Measurements from ENCODE around the gene GPR42. TPM values are rescaled to one million over a fixed set of nuclear protein-coding genes. Genes with fewer than 3 reads are reported as not detected.

GPR42 gene
- total RNA-seq, 1 experiment from 2014 or later: not detected

- no peak overlapping the region for H3K4me3 ChIP-seq (ENCODE audit: low read depth, low read length, poor library complexity, severe bottlenecking)
- POLR2A ChIA-PET (ENCODE audit: low non-redundant PET): no interaction called here
- H3K27ac ChIP-seq (ENCODE audit: low read depth, low read length, poor library complexity, severe bottlenecking): no peak overlapping the region
- CTCF ChIA-PET: no interaction called here
- intact Hi-C loops (cut with micrococcal nuclease; ENCODE audit: unreplicated experiment): no loop called here
- TF ChIP-seq CTCF (conservative IDR thresholded peaks at IDR 0.05; ENCODE audit: low read depth, low read length) (no peak), EZH2 (IDR thresholded peaks at IDR 0.05; ENCODE audit: borderline replicate concordance, low read depth, low read length, poor library complexity, severe bottlenecking) (no peak)
- no peak for DNase-seq (ENCODE audit: low spot score)
- H3K9me3 ChIP-seq (ENCODE audit: low read depth, low read length, poor library complexity, severe bottlenecking): peaks cover 16% of the 10 kb centered on the region
- H3K27me3 ChIP-seq (replicated peaks; ENCODE audit: insufficient read depth, low read depth, low read length, poor library complexity): peaks cover 5% of the 10 kb centered on the region
- BruUV-seq (replicated peaks): no TSS peak
- H3K36me3 ChIP-seq (ENCODE audit: insufficient read depth, low read length, poor library complexity, severe bottlenecking): no peaks in the 10 kb centered on the region
- H3K4me1 ChIP-seq (ENCODE audit: insufficient read depth, low read length, poor library complexity, severe bottlenecking): no peaks in the 10 kb centered on the region
These were observed 12.7 kb downstream of the GPR42 start for GRCh38 chr19:35383536-35383935.

GRCh38 chr19:35388277-35389054 lies 17.6 kb downstream of the GPR42 start:
- no TSS peak for BruUV-seq (replicated peaks)
- Histone ChIP-seq H3K36me3 (ENCODE audit: insufficient read depth, low read length, poor library complexity, severe bottlenecking) (no peaks in the 10 kb centered on the region), H3K4me3 (ENCODE audit: low read depth, low read length, poor library complexity, severe bottlenecking) (no peak overlapping the region), H3K4me1 (ENCODE audit: insufficient read depth, low read length, poor library complexity, severe bottlenecking) (no peaks in the 10 kb centered on the region), H3K27ac (ENCODE audit: low read depth, low read length, poor library complexity, severe bottlenecking) (no peak overlapping the region), H3K9me3 (ENCODE audit: low read depth, low read length, poor library complexity, severe bottlenecking) (peaks cover 16% of the 10 kb centered on the region), H3K27me3 (replicated peaks; ENCODE audit: insufficient read depth, low read depth, low read length, poor library complexity) (no peaks in the 10 kb centered on the region)
- no peak for DNase-seq (ENCODE audit: low spot score)
- ChIA-PET CTCF (no interaction called here), POLR2A (ENCODE audit: low non-redundant PET) (no interaction called here)
- intact Hi-C loops (cut with micrococcal nuclease; ENCODE audit: unreplicated experiment): no loop called here
- TF ChIP-seq EZH2 (IDR thresholded peaks at IDR 0.05; ENCODE audit: borderline replicate concordance, low read depth, low read length, poor library complexity, severe bottlenecking): no peak
- no peak for TF ChIP-seq CTCF (conservative IDR thresholded peaks at IDR 0.05; ENCODE audit: low read depth, low read length)

- intact Hi-C loops (cut with micrococcal nuclease; ENCODE audit: unreplicated experiment): no loop called here
- Histone ChIP-seq H3K4me1 (ENCODE audit: insufficient read depth, low read length, poor library complexity, severe bottlenecking) (no peaks in the 10 kb centered on the region), H3K27ac (ENCODE audit: low read depth, low read length, poor library complexity, severe bottlenecking) (no peak overlapping the region), H3K9me3 (ENCODE audit: low read depth, low read length, poor library complexity, severe bottlenecking) (peaks cover 16% of the 10 kb centered on the region), H3K27me3 (replicated peaks; ENCODE audit: insufficient read depth, low read depth, low read length, poor library complexity) (no peaks in the 10 kb centered on the region), H3K36me3 (ENCODE audit: insufficient read depth, low read length, poor library complexity, severe bottlenecking) (no peaks in the 10 kb centered on the region), H3K4me3 (ENCODE audit: low read depth, low read length, poor library complexity, severe bottlenecking) (no peak overlapping the region)
- CTCF ChIA-PET: no interaction called here
- POLR2A ChIA-PET (ENCODE audit: low non-redundant PET): no interaction called here
- BruUV-seq (replicated peaks): no TSS peak
- no peak for DNase-seq (ENCODE audit: low spot score)
- TF ChIP-seq CTCF (conservative IDR thresholded peaks at IDR 0.05; ENCODE audit: low read depth, low read length) (no peak), EZH2 (IDR thresholded peaks at IDR 0.05; ENCODE audit: borderline replicate concordance, low read depth, low read length, poor library complexity, severe bottlenecking) (no peak)
These were observed 18.5 kb downstream of the GPR42 start for GRCh38 chr19:35389192-35389861.
